HG03196 (cell line): ENCODE results near the gene TM4SF1.
"Not testable (repeated sequence)": the region's sequence is repeated elsewhere in the genome, so short reads cannot be mapped to it uniquely, and the experiment has no call there.

ENCODE experiments used
- ATAC-seq: cut with Tn5 transposase; IDR thresholded peaks from one replicate; pipeline ENCODE4 v1.9.1; 2021; ENCODE audit not compliant: unreplicated experiment

Gene TM4SF1

GRCh38 chr3:149352556-149352955, 24.9 kb downstream of the TM4SF1 start:
- ATAC-seq = peak; percentile 85

- ATAC-seq = no peak
Observed at GRCh38 chr3:149343951-149344350, 33.5 kb downstream of the TM4SF1 start.

DNA sequence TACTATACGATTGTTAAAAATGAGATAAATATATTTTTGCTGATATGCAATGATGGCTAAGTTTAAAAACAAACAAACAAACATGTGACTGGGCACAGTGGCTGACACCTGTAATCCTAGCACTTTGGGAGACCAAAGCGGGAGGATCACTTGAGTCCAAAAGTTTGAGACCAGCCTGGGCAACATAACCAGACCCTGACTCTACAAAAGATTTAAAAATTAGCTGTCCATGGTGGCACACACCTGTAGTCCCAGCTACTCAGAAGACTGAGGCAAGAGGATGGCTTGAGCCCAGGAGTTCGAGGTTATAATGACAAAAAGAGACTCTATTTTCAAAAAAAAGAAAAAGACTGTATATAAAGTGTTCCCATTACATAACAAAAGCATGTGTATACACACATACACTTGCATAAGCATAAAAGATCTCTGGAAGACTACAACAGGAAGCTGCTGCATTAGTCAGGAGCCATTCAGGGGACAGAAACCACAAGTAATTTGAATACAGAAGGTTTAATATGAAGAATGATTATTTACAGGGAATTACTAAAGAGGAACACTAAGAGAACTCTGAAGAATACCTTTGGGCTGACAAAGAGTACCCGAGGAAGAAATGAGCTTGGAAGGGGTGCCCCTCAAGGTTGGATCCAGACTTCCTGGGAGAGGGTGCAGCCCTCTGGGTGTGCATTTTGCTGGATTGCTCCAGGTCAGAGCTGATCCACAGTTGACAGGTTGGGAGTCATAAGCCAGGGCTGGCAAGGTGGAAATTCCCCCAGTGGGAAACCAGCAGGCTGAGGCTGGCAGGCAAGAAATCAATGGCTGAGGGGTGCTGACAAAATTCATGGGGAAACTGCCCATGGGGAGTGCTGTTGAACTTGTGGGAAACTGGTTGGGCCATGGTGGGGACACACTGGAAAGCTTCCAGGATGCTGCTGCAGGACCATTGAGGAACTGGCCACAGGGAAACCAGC, 34.8 kb downstream of the TM4SF1 start:
- ATAC-seq = no peak

GRCh38 chr3:149340310-149340933, 37.0 kb downstream of the TM4SF1 start:
- no peak for ATAC-seq

DNA sequence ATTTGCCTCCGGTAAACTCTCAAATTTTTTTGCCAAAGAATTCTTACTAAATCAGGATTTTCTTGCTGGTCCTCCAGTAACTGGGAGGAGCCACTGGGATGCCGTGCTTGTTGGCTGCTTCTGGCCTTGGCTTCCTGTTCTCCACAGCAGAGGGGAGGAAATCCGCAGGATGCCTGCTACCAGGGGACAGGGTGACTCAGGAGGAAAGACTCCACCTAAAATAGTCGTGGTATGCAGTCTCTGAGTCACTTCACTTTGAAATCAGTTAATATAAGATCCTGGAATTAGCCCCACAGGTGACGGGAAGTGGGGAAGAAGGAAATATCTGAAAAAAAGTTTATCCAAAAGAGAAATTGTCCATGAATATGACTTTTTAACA, 37.5 kb downstream of the TM4SF1 start:
- ATAC-seq = no peak

DNA sequence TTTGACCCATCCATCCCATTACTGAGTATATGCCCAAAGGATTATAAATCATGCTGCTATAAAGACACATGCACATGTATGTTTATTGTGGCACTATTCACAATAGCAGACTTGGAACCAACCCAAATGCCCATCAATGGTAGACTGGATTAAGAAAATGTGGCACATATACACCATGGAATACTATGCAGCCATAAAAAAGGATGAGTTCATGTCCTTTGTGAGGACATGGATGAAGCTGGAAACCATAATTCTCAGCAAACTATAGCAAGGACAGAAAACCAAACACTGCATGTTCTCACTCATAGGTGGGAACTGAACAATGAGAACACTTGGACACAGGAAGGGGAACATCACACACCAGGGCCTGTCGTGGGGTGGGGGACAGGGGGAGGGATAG, 40.0 kb downstream of the TM4SF1 start:
- ATAC-seq = not testable (repeated sequence)

DNA sequence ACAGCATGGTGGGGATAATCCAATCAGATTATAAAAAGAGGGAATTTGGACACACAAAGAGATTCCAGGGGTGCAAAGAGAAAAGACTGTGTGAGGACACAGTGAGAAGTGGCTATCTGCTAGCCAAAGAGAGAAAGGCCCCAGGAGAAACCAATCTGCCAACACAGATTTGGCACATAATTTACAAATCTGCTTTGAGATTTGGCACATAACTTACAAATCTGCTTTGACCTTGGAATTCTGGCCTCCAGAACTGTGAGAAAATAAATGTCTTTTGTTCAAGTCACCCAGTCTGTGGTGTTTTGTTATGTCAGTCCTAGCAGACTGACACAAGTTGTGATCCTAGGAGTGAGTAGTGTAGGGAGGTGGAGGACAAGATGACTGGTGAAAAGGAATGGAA, 40.5 kb downstream of the TM4SF1 start:
- ATAC-seq = no peak

- no peak for ATAC-seq
Observed at GRCh38 chr3:149333176-149333859, 44.1 kb downstream of the TM4SF1 start, which contains the start of gene TM4SF18. Gene TM4SF18 (minus strand): TSS chr3:149333636. CDS start chr3:149333382, 254 bp downstream.

GRCh38 chr3:149332771-149333170, 44.7 kb downstream of the TM4SF1 start:
- ATAC-seq = no peak

GRCh38 chr3:149332227-149332765, 45.2 kb downstream of the TM4SF1 start:
- ATAC-seq = no peak

- ATAC-seq = no peak
Observed at GRCh38 chr3:149331396-149331795, 46.1 kb downstream of the TM4SF1 start.

GRCh38 chr3:149330609-149331331, 46.7 kb downstream of the TM4SF1 start:
- ATAC-seq = no peak

GRCh38 chr3:149327156-149327555, 50.3 kb downstream of the TM4SF1 start:
- ATAC-seq = no peak

DNA sequence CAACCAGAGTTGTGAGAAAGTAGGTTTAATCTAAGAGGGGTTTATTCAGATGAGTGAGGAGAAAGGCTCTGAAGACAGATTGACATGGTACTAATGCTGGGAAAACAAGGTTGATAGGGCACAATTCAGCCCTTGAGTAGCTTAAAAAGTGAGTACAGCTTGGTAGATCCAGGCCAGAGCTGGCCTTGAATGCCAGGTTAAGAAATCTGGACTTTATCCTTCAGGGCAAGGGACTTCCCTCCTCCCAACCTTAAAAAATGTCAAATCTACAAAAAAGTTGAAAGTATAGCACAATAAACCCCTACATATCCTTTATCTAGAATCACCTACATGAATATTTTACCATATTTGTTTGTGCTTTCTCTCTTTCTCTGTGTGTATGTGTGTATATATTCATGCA, 51.9 kb downstream of the TM4SF1 start:
- no peak for ATAC-seq

DNA sequence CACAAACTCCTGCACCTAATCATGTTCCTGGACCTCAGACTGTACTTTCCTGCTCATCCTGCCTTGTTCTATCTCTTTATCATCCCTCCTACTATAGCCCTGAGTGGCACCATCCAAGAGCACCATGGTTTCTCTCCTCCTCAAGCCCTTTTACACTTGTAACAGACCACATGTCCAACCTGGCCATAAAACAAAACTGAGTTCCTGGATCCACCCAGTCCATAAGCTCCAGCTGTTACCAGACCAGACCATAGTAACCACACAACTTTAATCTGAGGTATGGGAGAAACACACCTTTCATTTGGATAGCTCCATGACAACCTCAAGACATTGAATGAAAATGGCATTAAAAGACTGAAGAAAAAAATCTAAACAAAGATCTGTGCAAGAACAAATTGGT, 53.1 kb downstream of the TM4SF1 start:
- no peak for ATAC-seq

DNA sequence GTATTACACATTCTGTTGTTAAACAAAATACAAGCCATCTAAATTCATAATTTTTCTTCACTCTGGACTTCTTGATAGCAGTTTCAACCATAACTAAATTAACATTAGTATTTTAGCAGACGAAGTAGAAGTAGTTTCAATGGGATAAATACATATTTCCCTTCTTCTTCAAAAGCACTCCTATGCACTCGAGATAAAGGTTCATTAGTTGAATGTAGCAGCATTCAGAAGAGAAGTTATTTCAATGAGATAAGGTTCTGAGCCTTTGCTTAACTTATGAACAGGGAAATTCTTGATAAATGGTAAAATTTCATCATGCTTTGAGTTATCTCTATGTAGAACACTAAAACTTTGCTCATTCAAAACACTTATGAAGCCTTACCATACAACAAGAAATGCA, 55.8 kb downstream of the TM4SF1 start:
- ATAC-seq = no peak

GRCh38 chr3:149321136-149321535, 56.3 kb downstream of the TM4SF1 start:
- ATAC-seq = no peak

- ATAC-seq = no peak
Observed at GRCh38 chr3:149319750-149320149, 57.7 kb downstream of the TM4SF1 start.
